ENCODE results near the gene PPP1CA.

PPP1CA gene

GRCh38 chr11:67398661-67399563 lies 2.7 kb downstream of the PPP1CA start:
- H3K4me3 ChIP-seq (ENCODE audit: low read depth, low read length): no peak overlapping the region
- no peak for DNase-seq (ENCODE audit: low read depth)
- TF ChIP-seq, protein P1, sequence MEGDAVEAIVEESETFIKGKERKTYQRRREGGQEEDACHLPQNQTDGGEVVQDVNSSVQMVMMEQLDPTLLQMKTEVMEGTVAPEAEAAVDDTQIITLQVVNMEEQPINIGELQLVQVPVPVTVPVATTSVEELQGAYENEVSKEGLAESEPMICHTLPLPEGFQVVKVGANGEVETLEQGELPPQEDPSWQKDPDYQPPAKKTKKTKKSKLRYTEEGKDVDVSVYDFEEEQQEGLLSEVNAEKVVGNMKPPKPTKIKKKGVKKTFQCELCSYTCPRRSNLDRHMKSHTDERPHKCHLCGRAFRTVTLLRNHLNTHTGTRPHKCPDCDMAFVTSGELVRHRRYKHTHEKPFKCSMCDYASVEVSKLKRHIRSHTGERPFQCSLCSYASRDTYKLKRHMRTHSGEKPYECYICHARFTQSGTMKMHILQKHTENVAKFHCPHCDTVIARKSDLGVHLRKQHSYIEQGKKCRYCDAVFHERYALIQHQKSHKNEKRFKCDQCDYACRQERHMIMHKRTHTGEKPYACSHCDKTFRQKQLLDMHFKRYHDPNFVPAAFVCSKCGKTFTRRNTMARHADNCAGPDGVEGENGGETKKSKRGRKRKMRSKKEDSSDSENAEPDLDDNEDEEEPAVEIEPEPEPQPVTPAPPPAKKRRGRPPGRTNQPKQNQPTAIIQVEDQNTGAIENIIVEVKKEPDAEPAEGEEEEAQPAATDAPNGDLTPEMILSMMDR (IDR thresholded peaks at IDR 0.05; ENCODE audit: low read depth, low read length, missing control alignments): no peak

- no peak overlapping the region for H3K4me3 ChIP-seq (ENCODE audit: low read depth, low read length)
- TF ChIP-seq, protein P1 (IDR thresholded peaks at IDR 0.05; ENCODE audit: low read depth, low read length, missing control alignments): no peak
- DNase-seq (ENCODE audit: low read depth): no peak
Observed at GRCh38 chr11:67397986-67398660, 3.5 kb downstream of the PPP1CA start.

- H3K4me3 ChIP-seq (ENCODE audit: low read depth, low read length): no peak overlapping the region
- DNase-seq (ENCODE audit: low read depth): no peak
Observed at GRCh38 chr11:67397536-67397935, 4.1 kb downstream of the PPP1CA start.

DNA sequence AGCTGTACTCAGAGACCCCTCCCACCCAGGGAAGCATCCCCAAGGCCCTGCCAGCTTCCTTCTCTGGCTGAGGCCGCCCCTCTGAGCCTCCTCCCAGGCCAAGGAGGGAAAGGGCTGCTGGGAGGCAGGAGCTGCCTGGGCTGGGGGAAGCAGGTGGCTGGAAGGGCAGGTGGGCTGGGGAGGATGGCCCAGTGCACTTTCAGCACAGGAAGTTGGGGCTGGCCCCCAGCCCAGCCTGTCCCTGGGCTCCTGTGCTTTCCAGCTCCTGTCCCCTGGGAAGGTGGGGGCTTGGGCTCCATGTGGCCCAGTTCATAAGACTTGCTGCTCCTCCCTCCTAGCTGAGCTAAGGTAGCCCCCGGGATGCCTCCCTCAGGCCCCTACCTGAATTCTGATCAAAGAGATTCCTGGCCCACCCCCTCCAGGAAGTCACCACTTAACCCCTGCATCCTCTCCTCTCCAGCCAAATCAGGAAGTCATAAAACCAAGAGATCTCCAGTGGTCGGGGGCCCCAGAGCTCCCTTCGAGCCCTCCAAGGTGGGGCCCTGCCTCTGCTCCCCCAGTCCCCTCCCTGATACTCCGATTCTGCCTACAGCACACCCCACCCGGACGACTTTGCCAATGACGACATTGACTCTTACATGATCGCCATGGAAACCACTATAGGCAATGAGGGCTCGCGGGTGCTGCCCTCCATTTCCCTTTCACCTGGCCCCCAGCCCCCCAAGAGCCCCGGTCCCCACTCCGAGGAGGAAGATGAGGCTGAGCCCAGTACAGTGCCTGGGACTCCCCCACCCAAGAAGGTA lies 4.9 kb downstream of the PPP1CA start:
- no peak for DNase-seq (ENCODE audit: low read depth)
- TF ChIP-seq, protein P1 (IDR thresholded peaks at IDR 0.05; ENCODE audit: low read depth, low read length, missing control alignments): no peak
- no peak overlapping the region for H3K4me3 ChIP-seq (ENCODE audit: low read depth, low read length)

More at GRCh38 chr11:67397536-67397935, 4.1 kb downstream of the PPP1CA start:
- TF ChIP-seq, protein P1 (IDR thresholded peaks at IDR 0.05; ENCODE audit: low read depth, low read length, missing control alignments): no peak

DNA sequence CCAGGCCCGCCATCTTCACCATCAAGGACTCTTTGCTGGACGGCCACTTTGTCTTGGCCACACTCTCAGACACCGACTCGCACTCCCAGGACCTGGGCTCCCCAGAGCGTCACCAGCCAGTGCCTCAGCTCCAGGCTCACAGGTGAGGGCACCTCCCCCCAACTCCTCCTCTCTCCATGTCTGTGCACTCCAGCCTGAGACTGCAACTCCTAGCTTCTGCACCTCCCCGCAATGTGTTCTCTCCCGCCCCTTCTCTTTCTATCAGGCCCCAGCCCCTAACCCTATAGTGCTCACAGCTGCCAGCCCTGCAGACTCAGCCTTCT lies 5.4 kb downstream of the PPP1CA start:
- TF ChIP-seq, protein P1 (IDR thresholded peaks at IDR 0.05; ENCODE audit: low read depth, low read length, missing control alignments): no peak
- H3K4me3 ChIP-seq (ENCODE audit: low read depth, low read length): no peak overlapping the region
- DNase-seq (ENCODE audit: low read depth): no peak

GRCh38 chr11:67395555-67396258 lies 6.0 kb downstream of the PPP1CA start:
- no peak for DNase-seq (ENCODE audit: low read depth)
- TF ChIP-seq, protein P1 (IDR thresholded peaks at IDR 0.05; ENCODE audit: low read depth, low read length, missing control alignments): no peak
- no peak overlapping the region for H3K4me3 ChIP-seq (ENCODE audit: low read depth, low read length)

Measured in GM12864 (cell line).